GM19455 (cell line): ENCODE measurements around the gene GPR78.

ENCODE experiments used
- ATAC-seq: cut with Tn5 transposase; IDR thresholded peaks from one replicate; pipeline ENCODE4 v1.9.1; 2021; ENCODE audit not compliant: unreplicated experiment

The GPR78 gene, protein sequence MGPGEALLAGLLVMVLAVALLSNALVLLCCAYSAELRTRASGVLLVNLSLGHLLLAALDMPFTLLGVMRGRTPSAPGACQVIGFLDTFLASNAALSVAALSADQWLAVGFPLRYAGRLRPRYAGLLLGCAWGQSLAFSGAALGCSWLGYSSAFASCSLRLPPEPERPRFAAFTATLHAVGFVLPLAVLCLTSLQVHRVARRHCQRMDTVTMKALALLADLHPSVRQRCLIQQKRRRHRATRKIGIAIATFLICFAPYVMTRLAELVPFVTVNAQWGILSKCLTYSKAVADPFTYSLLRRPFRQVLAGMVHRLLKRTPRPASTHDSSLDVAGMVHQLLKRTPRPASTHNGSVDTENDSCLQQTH

GRCh38 chr4:8580321-8581093, at the start of gene GPR78:
GPR78 (plus strand) TSS chr4:8580392; CDS start chr4:8580983, 591 bp downstream.
- no peak for ATAC-seq

DNA sequence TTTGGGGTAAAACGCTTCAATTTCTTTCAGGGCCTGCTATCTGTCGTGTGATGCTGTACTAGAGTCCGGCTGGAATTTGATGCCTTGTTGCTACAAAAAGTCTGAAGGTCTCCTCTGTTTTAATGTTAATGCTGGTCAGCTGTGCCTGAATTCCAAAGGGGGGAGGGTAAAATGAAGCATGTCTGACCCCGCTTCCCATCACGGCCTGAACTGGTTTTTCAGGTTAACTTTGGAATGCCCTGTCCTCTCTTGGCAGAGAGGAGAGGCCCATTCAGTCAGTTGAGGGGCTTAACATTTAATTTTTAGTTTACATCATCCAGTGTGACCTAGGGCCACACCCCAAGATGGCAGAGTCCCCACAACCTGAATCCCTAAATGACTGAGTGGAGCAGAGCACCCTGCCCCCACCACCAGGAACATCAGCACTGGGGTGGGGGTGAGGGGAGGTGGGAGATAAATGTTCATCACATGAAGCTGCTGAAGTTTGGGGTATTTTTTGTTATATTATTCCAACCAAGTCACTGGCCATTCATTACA, 47.9 kb upstream of the GPR78 start:
- no peak for ATAC-seq

- ATAC-seq, result no peak
Measured at GRCh38 chr4:8533274-8533865, 46.8 kb upstream of the GPR78 start.

DNA sequence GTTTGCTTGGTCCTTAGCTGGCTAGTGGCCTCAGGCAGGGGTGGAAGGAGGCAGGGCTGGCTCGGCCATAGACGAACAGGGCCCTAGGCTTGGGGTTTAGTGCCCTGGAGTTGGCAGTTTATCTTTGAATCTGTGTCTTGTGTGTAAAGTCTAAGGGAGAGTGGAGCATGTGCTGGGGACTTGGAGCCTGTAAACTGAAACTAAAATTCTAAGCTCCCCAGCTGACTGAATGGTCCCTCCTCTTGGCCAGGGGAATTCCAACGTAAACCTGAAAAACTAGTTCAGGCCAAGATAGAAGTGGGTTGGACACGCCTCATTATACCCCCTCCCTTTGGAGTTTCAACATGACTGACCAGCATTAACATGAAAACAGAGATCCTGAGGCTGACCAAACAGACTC, 46.1 kb upstream of the GPR78 start:
- peak; percentile 74 for ATAC-seq

- ATAC-seq, result no peak
Measured at GRCh38 chr4:8534611-8535010, 45.6 kb upstream of the GPR78 start.

GRCh38 chr4:8536467-8536866, 43.7 kb upstream of the GPR78 start:
- no peak for ATAC-seq

- ATAC-seq, result no peak
Measured at GRCh38 chr4:8537041-8537461, 43.1 kb upstream of the GPR78 start.

GRCh38 chr4:8538076-8538702, 42.0 kb upstream of the GPR78 start:
- ATAC-seq, result no peak

DNA sequence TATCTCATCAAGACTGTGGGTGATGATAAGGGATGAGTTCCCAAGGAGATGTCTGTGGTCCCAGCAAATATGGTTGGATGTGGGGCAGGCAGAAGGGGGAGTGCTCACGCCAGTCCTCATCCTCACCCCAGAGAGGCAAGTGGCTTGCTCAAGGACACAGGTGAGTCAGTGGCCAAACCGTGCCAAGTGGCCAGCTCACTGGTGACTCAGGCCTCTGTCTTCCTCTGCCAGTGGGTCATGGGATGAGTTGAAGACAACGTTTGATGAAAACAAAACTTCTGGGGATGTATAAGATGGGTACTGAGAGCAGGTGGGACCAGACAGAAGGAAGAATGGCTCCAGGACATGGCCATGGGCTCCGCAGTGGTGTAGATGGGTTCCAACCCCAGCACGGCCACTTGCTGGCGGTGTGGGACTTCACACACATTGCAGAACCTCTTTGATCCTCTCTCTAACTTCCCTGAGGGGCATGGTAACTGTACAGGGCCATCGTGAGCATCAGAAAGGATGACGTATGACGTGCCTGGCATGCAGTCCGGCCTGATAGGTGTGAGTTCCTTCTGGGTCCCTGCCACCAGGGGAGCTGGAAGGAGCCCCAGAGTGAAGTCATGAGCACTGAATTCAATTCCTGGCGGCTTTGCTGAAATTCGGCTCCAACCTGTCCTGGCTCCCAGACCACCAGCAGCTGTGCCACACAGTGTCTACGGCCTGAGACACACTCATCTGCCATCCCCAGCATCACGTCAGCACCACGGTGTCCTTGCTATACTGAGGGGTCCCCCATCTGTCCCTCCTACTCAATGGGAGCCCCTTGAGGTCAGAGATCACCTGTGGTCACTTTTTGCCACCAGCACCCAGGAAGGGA, 41.3 kb upstream of the GPR78 start:
- ATAC-seq, result no peak

GRCh38 chr4:8539661-8540060, 40.5 kb upstream of the GPR78 start:
- no peak for ATAC-seq

GRCh38 chr4:8540072-8540471, 40.1 kb upstream of the GPR78 start:
- no peak for ATAC-seq

GRCh38 chr4:8540586-8540985, 39.6 kb upstream of the GPR78 start:
- ATAC-seq, result no peak

DNA sequence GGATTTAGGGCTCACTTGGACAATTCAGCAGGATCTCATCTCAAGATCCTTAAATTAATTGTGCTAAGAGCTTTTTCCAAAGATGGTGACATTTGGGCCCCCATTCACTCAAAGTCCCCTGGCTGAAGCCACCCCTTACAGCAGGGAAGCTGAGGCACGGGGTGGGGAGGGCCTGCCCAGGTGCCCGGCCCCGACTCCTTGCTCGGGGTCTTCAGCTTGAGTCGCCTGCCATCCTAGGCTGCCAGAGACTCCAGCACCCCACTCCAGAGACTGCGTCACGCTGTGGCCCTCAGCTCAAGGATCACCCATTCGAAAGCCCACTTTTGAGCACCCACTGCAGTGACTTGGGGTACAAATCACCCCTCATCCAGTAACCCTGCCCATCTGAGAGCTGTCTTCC, 39.2 kb upstream of the GPR78 start:
- ATAC-seq, result no peak

- no peak for ATAC-seq
Measured at GRCh38 chr4:8541981-8542715, 38.0 kb upstream of the GPR78 start.

GRCh38 chr4:8542776-8543525, 37.2 kb upstream of the GPR78 start:
- no peak for ATAC-seq

DNA sequence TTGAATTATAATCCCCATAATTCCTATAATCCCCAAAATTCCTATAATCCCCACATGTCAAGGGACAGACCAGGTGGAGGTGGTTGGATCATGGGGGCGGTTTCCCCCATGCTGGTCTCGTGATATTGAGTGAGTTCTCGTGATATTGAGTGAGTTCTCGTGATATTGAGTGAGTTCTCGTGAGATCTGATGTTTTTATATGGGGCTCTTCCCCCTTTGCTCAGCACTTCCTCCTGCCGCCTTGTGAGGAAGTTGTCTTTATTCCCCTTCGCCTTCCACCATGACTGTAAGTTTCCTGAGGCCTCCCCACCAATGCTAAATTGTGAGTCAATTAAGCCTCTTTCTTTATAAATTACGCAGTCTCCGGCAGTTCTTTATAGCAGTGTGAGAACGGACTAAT, 36.6 kb upstream of the GPR78 start:
- no peak for ATAC-seq

GRCh38 chr4:8544282-8544681, 35.9 kb upstream of the GPR78 start:
- ATAC-seq, result no peak

- ATAC-seq, result no peak
Measured at GRCh38 chr4:8544741-8545438, 35.3 kb upstream of the GPR78 start.
